ENCODE results near the gene SLC9A9. TPM values are rescaled to one million over a fixed set of nuclear protein-coding genes. Genes with fewer than 3 reads are reported as not detected.
A peak's percentile ranks its signal among the peaks of the same experiment; 100 is the strongest.

Gene SLC9A9
- total RNA-seq, 2 donors from 2014 or later: 25.3 to 31.8 TPM

- ATAC-seq (no peak), DNase-seq (no peak)
- no peaks in the 10 kb centered on the region for H3K36me3 Mint-ChIP-seq (ENCODE audit: low read depth)
- H3K27me3 Mint-ChIP-seq: no peaks in the 10 kb centered on the region
- no peak overlapping the region for H3K4me3 Mint-ChIP-seq
- H3K27ac Mint-ChIP-seq: no peak overlapping the region
- peaks cover 10% of the 10 kb centered on the region for H3K4me1 Mint-ChIP-seq
- H3K9me3 ChIP-seq (ENCODE audit: control insufficient read depth, low read length, poor library complexity, severe bottlenecking): no peaks in the 10 kb centered on the region
Measured at GRCh38 chr3:143859465-143860203, 11.4 kb upstream of the SLC9A9 start.

DNA sequence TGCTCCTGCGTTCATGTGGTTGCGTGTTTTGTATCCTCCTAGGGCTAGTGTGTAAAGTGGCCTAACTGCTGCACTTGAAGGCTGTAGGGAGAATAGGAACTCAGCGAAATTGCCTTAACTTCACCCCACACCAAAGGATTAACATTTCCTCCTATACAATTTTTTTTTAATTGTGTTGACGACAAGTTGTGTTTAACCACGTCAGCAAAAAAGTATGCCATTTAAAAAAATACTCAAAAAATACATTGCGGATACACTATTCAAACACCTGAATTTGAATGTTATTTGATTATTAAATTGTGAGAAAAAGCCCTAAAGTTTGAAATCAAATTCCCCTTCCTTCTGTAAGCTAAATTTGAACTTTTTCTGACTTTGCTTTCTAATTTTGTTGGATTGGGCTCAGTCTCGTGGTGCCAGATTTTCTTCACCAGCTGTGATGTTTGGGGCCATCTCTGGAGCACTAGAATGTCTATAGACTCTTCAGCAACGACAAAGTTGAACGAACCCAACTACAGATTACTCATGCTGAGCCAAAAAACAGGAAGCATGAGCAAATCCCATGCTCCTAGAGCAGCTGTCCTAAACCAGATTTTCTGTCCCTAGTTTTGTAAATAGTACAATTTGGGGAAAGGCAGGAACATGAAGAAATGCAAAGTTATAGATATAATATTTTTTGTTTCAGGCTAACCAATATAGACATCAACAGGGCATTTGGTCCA lies 8.1 kb upstream of the SLC9A9 start:
- H3K27ac Mint-ChIP-seq: no peak overlapping the region
- no peak for DNase-seq

DNA sequence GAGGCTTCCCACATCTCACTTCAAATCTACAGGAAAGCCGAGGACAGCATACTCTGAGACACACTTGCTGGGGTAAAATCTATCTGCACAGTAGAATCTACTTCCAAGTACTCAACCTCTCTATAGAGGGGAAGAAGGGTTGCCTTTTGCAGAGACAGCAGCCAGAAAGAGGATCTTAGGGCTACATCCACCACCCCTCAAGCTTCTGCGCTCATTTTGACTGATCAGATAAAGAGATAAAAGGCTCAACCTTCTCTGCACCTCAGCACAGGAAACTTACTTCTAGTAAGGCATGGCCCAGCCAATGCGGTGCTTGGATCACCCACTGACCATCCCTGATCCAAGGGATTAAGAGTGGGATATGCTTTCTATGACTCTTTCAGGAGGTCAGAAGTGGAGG lies 6.9 kb upstream of the SLC9A9 start:
- Mint-ChIP-seq H3K4me3 (peak overlapping the region; percentile 59), H3K27ac (peak overlapping the region; percentile 57), H3K36me3 (ENCODE audit: low read depth) (no peaks in the 10 kb centered on the region), H3K27me3 (no peaks in the 10 kb centered on the region), H3K4me1 (peaks cover 10% of the 10 kb centered on the region)
- ATAC-seq (peak; percentile 80), DNase-seq (no peak)
- no peaks in the 10 kb centered on the region for H3K9me3 ChIP-seq (ENCODE audit: control insufficient read depth, low read length, poor library complexity, severe bottlenecking)

More for the DNA sequence above, 8.1 kb upstream of the SLC9A9 start:
- Mint-ChIP-seq H3K36me3 (ENCODE audit: low read depth) (no peaks in the 10 kb centered on the region), H3K27me3 (no peaks in the 10 kb centered on the region), H3K4me3 (no peak overlapping the region), H3K4me1 (peaks cover 10% of the 10 kb centered on the region)
- no peak for ATAC-seq
- no peaks in the 10 kb centered on the region for H3K9me3 ChIP-seq (ENCODE audit: control insufficient read depth, low read length, poor library complexity, severe bottlenecking)

DNA sequence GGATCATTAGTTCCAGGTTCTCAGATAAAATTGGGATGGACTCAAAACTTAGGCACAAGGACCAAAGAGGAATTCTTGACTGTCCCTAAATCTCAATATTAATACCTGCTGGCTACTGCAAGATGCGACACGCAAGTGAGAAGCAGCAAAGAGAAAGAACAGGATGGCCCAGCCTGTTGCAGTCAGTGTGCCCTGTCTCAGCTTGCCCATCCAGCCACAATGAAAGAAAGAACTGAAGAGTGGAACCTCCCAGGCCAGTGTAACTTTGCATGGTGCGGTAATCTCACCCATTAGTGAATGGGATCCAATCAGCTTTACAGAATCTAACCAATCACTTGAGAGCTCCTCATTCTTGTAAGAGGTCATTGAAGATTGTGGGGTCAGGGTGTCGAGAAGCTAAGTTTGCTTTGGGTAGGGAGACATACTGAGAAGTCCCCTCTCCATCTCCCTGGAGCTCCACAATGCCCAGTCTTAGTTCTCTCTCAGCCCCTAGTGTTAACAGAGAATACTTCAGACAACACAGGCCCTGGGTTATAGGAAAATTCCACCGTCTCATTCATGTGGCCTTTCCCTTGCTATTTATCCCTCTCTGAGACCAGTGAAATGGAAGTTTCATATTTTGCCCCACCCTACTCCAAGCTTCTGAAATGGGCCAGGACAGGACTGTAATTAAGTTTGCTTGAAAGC lies 3.2 kb upstream of the SLC9A9 start:
- H3K27ac Mint-ChIP-seq: peak overlapping the region; percentile 24
- peaks cover 2% of the 10 kb centered on the region for H3K36me3 Mint-ChIP-seq (ENCODE audit: low read depth)
- ATAC-seq (no peak), DNase-seq (no peak)
- no peaks in the 10 kb centered on the region for H3K27me3 Mint-ChIP-seq
- H3K4me1 Mint-ChIP-seq: peaks cover 37% of the 10 kb centered on the region
- no peaks in the 10 kb centered on the region for H3K9me3 ChIP-seq (ENCODE audit: control insufficient read depth, low read length, poor library complexity, severe bottlenecking)
- peak overlapping the region; percentile 34 for H3K4me3 Mint-ChIP-seq

GRCh38 chr3:143850877-143851276 lies 2.6 kb upstream of the SLC9A9 start:
- Mint-ChIP-seq H3K27ac (no peak overlapping the region), H3K4me3 (no peak overlapping the region), H3K27me3 (no peaks in the 10 kb centered on the region), H3K36me3 (ENCODE audit: low read depth) (peaks cover 2% of the 10 kb centered on the region), H3K4me1 (peaks cover 37% of the 10 kb centered on the region)
- ATAC-seq (no peak), DNase-seq (no peak)
- H3K9me3 ChIP-seq (ENCODE audit: control insufficient read depth, low read length, poor library complexity, severe bottlenecking): no peaks in the 10 kb centered on the region

DNA sequence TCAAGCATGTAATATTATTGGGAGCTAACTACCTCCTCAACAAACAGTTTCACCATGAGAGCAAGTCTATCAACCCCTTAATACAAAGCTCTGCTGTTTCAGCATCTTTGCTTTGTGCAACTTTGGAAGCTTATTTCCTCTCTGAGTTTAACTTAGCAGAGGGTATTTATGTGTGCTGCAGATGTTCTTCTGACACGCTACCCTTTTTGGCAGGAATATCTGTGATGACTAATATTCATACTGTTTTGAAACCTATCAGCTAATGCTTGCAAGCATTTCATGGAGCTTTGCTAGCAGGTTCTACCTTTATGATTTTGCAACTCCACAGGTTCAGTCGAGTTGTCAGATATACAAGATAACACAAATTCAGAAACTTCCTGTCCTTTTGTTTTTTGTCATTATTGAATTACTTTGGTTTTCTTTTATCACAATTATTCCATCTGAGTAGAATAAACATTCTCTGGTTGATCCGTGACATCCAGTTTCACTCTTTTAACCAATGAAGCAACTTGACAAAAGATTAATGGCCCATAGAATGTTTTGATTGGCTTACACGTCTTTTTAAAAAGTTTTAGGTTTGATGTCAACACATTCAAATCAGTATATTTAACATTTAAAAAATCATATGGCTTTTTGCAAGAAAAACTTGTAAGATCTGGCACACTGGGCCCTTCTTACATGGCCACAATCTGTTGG lies 1.7 kb upstream of the SLC9A9 start:
- peaks cover 2% of the 10 kb centered on the region for H3K36me3 Mint-ChIP-seq (ENCODE audit: low read depth)
- H3K4me3 Mint-ChIP-seq: peak overlapping the region; percentile 99
- DNase-seq: no peak
- H3K27me3 Mint-ChIP-seq: no peaks in the 10 kb centered on the region
- peaks cover 37% of the 10 kb centered on the region for H3K4me1 Mint-ChIP-seq
- ATAC-seq: no peak
- H3K27ac Mint-ChIP-seq: peak overlapping the region; percentile 96
- H3K9me3 ChIP-seq (ENCODE audit: control insufficient read depth, low read length, poor library complexity, severe bottlenecking): no peaks in the 10 kb centered on the region

- H3K9me3 ChIP-seq (ENCODE audit: control insufficient read depth, low read length, poor library complexity, severe bottlenecking): no peaks in the 10 kb centered on the region
- H3K4me1 Mint-ChIP-seq: peaks cover 39% of the 10 kb centered on the region
- H3K36me3 Mint-ChIP-seq (ENCODE audit: low read depth): peaks cover 2% of the 10 kb centered on the region
- no peak for DNase-seq
- ATAC-seq: peak; percentile 23
- no peaks in the 10 kb centered on the region for H3K27me3 Mint-ChIP-seq
- H3K27ac Mint-ChIP-seq: peak overlapping the region; percentile 96
- H3K4me3 Mint-ChIP-seq: peak overlapping the region; percentile 99
Measured at GRCh38 chr3:143848704-143849103, 436 bp upstream of the SLC9A9 start.

DNA sequence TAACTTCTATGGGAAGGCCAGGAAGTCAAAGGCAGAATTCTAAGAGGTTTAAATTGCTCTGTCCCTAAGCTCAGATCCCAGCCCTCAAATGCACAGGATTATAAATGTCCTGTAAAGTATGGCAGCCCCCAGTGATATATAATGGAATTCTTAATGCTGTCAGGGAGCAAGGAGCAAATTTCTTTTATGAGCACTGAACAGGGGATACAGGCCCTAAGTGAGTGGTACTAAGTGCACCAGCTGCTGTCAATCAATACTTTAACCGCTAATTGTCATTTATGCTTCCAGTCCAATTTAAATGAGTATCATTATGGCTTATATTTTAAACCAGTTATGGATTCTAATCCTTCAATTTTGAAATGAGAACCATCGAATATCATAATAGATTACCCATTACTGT lies 4.7 kb downstream of the SLC9A9 start:
- H3K4me1 Mint-ChIP-seq: peaks cover 48% of the 10 kb centered on the region
- H3K36me3 Mint-ChIP-seq (ENCODE audit: low read depth): peaks cover 4% of the 10 kb centered on the region

GRCh38 chr3:143840636-143841035 lies 7.6 kb downstream of the SLC9A9 start:
- DNase-seq (no peak), ATAC-seq (no peak)
- no peaks in the 10 kb centered on the region for H3K27me3 Mint-ChIP-seq
- peaks cover 4% of the 10 kb centered on the region for H3K36me3 Mint-ChIP-seq (ENCODE audit: low read depth)
- peaks cover 44% of the 10 kb centered on the region for H3K4me1 Mint-ChIP-seq
- H3K27ac Mint-ChIP-seq: no peak overlapping the region
- peak overlapping the region; percentile 64 for H3K4me3 Mint-ChIP-seq
- no peaks in the 10 kb centered on the region for H3K9me3 ChIP-seq (ENCODE audit: control insufficient read depth, low read length, poor library complexity, severe bottlenecking)

More for the DNA sequence above, 4.7 kb downstream of the SLC9A9 start:
- Mint-ChIP-seq H3K27ac (peak overlapping the region; percentile 27), H3K27me3 (no peaks in the 10 kb centered on the region), H3K4me3 (no peak overlapping the region)
- no peaks in the 10 kb centered on the region for H3K9me3 ChIP-seq (ENCODE audit: control insufficient read depth, low read length, poor library complexity, severe bottlenecking)
- no peak for ATAC-seq
- DNase-seq: no peak

DNA sequence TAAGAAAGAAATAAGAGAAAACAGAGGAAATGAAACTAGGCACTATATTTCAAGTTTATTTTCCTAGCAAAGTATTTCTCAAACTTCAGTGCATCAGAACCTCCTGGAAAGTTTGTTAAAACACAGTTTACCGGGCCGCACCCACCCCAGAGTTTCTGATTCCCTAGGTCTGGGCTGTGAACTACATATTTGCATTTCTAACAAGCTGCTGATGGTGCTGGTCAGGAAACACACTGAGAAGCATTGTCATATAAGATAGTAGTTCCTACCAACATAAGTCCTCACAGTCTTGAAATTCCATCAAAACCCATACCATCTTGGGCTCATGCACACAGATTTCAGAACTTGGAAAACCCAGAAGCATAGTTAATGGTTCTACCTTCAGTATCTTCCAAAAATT lies 8.3 kb downstream of the SLC9A9 start:
- no peak for ATAC-seq
- peaks cover 45% of the 10 kb centered on the region for H3K4me1 Mint-ChIP-seq
- no peak for DNase-seq
- H3K4me3 Mint-ChIP-seq: peak overlapping the region; percentile 42
- H3K36me3 Mint-ChIP-seq (ENCODE audit: low read depth): peaks cover 9% of the 10 kb centered on the region
- H3K27ac Mint-ChIP-seq: peak overlapping the region; percentile 19
- no peaks in the 10 kb centered on the region for H3K9me3 ChIP-seq (ENCODE audit: control insufficient read depth, low read length, poor library complexity, severe bottlenecking)
- no peaks in the 10 kb centered on the region for H3K27me3 Mint-ChIP-seq

DNA sequence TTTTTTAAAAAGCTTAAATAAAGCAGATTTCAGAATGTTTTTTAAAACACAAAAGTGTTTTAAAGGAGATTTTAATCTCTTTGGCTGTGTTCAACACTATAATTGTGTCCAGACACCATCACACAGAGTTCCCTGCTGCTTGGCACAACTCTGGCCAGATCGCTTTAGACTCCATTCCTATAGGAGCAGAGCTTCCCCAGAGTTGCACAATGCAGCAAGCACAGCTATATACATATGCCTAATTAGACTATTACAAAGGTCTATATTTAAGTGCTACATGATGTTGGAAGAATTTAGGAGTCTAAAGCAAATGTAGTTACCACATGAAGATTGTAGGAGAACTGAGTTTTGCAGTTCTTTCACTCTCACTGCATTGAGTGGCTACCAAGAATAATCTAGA lies 11.2 kb downstream of the SLC9A9 start:
- no peak overlapping the region for H3K4me3 Mint-ChIP-seq
- no peak for ATAC-seq
- peaks cover 44% of the 10 kb centered on the region for H3K4me1 Mint-ChIP-seq

DNA sequence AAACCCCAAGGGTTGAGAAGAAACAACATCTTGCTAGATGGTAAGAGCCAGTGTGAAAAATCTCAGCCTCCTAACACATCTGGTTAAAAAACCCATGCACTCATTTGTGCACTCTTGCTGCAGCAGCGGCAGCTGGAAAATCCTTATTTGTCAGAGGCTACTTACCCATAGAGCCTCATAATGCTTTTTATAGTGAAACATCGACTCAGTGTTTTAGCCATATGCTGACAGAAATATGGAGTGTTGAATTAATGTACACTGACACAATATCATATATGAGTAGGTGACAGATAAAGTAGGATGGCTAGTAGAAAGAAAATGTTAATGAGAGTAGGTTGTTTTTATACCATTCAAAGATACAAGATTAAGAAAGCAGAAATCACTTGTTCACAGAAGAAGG lies 13.0 kb downstream of the SLC9A9 start:
- H3K27me3 Mint-ChIP-seq: no peaks in the 10 kb centered on the region
- H3K36me3 Mint-ChIP-seq (ENCODE audit: low read depth): peaks cover 10% of the 10 kb centered on the region
- ATAC-seq (no peak), DNase-seq (no peak)
- peaks cover 39% of the 10 kb centered on the region for H3K4me1 Mint-ChIP-seq
- no peak overlapping the region for H3K4me3 Mint-ChIP-seq
- peak overlapping the region; percentile 3 for H3K27ac Mint-ChIP-seq
- no peaks in the 10 kb centered on the region for H3K9me3 ChIP-seq (ENCODE audit: control insufficient read depth, low read length, poor library complexity, severe bottlenecking)

More for the DNA sequence above, 11.2 kb downstream of the SLC9A9 start:
- Mint-ChIP-seq H3K27me3 (no peaks in the 10 kb centered on the region), H3K27ac (no peak overlapping the region), H3K36me3 (ENCODE audit: low read depth) (peaks cover 10% of the 10 kb centered on the region)
- no peak for DNase-seq
- H3K9me3 ChIP-seq (ENCODE audit: control insufficient read depth, low read length, poor library complexity, severe bottlenecking): no peaks in the 10 kb centered on the region

DNA sequence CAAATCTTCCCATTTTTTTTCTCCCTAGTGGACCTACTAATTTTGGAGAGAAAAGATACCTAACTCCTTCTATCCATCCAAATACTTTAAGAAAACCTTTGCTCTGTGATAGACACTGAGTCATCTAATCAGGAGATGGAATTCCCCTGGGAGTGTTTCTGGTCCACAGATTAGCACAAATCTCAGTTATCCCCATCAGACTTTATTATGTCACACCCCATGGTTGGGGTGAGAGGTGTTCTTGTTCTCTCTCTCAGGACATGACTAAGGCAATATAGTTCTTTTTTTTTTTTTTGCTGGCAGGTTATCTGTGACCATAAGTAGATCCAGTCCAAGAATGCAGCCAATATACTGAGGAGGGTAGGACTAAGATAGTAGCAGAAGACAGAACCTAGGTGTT lies 15.8 kb downstream of the SLC9A9 start:
- Mint-ChIP-seq H3K27ac (peak overlapping the region; percentile 6), H3K36me3 (ENCODE audit: low read depth) (peaks cover 11% of the 10 kb centered on the region), H3K27me3 (no peaks in the 10 kb centered on the region), H3K4me1 (peaks cover 26% of the 10 kb centered on the region), H3K4me3 (no peak overlapping the region)
- H3K9me3 ChIP-seq (ENCODE audit: control insufficient read depth, low read length, poor library complexity, severe bottlenecking): no peaks in the 10 kb centered on the region
- ATAC-seq: peak; percentile 32
- DNase-seq: no peak
